ENCODE data around the gene HMGXB3. TPM values are rescaled to one million over a fixed set of nuclear protein-coding genes. Genes with fewer than 3 reads are reported as not detected.

HMGXB3 gene
- total RNA-seq, 6 experiments from 2014 or later, result 7.7 to 28.3 (median 12.2) TPM

DNA sequence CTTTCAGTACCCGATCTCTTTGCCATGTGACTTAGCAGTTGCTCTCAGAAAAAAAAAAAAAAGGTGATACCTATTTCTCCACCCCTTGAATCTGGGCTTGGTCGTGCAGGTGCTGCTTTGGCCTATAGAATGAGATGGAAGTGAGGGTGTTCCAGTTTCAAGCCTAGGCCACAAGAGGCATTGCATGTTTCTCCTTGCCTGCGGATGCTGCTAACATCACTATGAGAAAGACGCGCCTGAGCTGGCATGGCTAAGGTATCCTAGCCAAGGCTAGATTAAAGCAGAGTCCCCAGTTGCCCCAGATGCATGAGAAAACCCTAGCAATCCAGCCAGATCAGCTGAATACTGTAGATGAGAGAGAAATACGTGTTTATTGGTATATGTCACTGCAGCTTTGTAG is 100.5 kb downstream of the HMGXB3 start:
- no peak overlapping the region for H3K27ac ChIP-seq
- H3K4me3 ChIP-seq, result no peak overlapping the region
- no peaks in the 10 kb centered on the region for H3K27me3 ChIP-seq
- no peaks in the 10 kb centered on the region for H3K36me3 ChIP-seq
- intact Hi-C loops (cut with DNase I), result no loop called here
- no peaks in the 10 kb centered on the region for H3K9me3 ChIP-seq
- DNase-seq (no peak), ATAC-seq (no peak)
- 59% methylated on average over 4 of the region's 6 CpGs for WGBS (ENCODE audit: insufficient coverage, low coverage, low lambda C conversion rate, missing lambda C conversion rate)
- no peaks in the 10 kb centered on the region for H3K4me1 ChIP-seq
- TF ChIP-seq CTCF (IDR thresholded peaks at IDR 0.05) (no peak), POLR2A (IDR thresholded peaks at IDR 0.05) (no peak)

Small RNAs within 50 kb of the gene (small RNA-seq; reads per million reads assigned to genes)
- 0 reads per million in 2 experiments for gene RF00019

Other genes starting within 250 kb of the HMGXB3 start
- not detected for gene PDE6A, start 55.9 kb upstream of the HMGXB3 start, total RNA-seq
- gene SLC26A2, start 40.0 kb upstream of the HMGXB3 start, total RNA-seq, result 1 to 10 TPM; 1.3 to 2.4 (median 2.0) TPM
- 1 to 10 TPM; 1.5 to 2.8 (median 2.2) TPM for gene TIGD6, start 85 bp upstream of the HMGXB3 start, total RNA-seq
- gene CSF1R, start 85.8 kb downstream of the HMGXB3 start, total RNA-seq, result 10 to 100 TPM; 13.0 to 45.1 (median 16.3) TPM
- gene PDGFRB, start 155.1 kb downstream of the HMGXB3 start, total RNA-seq, result 10 to 100 TPM in 2 of 6 experiments, 1 to 10 TPM in 4; 6.8 to 19.5 (median 9.4) TPM
- gene CDX1, start 166.0 kb downstream of the HMGXB3 start, total RNA-seq, result not detected
- not detected for gene SLC6A7, start 189.3 kb downstream of the HMGXB3 start, total RNA-seq